ENCODE results near the gene RBMS3. TPM values are rescaled to one million over a fixed set of nuclear protein-coding genes. Genes with fewer than 3 reads are reported as not detected.

The RBMS3 gene
- total and polyA plus RNA-seq, 12 donors: 8.7 to 90.1 (median 51.2) TPM

DNA sequence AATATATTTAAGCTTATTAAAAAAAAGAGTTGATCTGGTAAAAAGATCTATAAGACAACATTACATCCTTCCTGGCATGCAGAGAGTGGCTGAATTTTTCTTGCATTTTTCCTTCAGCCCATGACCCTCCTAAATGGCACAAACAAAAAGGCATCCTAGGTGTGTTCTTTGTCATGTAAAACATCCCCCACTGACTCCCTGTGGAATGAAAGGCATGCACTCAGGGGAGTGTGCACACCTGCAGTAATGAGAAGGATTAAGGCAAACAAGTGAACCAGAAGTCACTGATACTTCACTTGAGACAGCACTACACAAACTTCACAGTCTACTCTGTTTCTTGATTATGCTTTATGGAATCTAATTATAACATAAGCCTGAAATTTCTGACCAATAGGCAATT, 195.0 kb downstream of the RBMS3 start:
- Histone ChIP-seq H3K27me3 (no peaks in the 10 kb centered on the region), H3K9me3 (replicated peaks in 1 of 3) (no peaks in the 10 kb centered on the region), H3K36me3 (replicated peaks in 1 of 2) (no peaks in the 10 kb centered on the region), H3K4me3 (no peak overlapping the region), H3K27ac (no peak overlapping the region), H3K4me1 (replicated peaks in 1 of 2) (peaks cover 0 to 13% of the 10 kb centered on the region in 2 donors)
- TF ChIP-seq, protein P1, sequence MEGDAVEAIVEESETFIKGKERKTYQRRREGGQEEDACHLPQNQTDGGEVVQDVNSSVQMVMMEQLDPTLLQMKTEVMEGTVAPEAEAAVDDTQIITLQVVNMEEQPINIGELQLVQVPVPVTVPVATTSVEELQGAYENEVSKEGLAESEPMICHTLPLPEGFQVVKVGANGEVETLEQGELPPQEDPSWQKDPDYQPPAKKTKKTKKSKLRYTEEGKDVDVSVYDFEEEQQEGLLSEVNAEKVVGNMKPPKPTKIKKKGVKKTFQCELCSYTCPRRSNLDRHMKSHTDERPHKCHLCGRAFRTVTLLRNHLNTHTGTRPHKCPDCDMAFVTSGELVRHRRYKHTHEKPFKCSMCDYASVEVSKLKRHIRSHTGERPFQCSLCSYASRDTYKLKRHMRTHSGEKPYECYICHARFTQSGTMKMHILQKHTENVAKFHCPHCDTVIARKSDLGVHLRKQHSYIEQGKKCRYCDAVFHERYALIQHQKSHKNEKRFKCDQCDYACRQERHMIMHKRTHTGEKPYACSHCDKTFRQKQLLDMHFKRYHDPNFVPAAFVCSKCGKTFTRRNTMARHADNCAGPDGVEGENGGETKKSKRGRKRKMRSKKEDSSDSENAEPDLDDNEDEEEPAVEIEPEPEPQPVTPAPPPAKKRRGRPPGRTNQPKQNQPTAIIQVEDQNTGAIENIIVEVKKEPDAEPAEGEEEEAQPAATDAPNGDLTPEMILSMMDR (IDR thresholded peaks at IDR 0.05): no peak
- TF ChIP-seq POLR2A (IDR thresholded peaks at IDR 0.05): no peak
- DNase-seq: no peak
- intact Hi-C loops (cut with DNase I): no loop called here

DNA sequence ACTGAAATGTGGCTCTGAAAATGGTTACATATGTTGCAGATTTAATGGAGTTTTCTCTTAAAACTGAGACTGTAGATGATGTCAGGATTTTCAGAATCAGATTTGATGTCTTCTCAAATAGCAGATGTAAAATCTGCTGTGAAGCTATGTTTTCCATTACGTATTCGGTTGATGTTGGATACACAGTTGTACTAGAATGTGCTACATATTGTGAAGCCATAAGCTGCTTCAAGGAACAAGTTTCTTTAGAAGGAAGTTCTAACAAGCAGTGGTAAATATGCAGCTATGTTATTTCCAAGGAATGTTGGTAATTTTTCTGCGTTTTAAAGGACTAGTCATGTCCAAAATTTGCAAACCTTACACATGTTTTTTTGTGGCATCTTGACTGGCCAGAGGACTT, 197.7 kb downstream of the RBMS3 start:
- H3K27me3 ChIP-seq: no peaks in the 10 kb centered on the region
- H3K4me3 ChIP-seq: no peak overlapping the region
- H3K9me3 ChIP-seq (replicated peaks in 1 of 3): no peaks in the 10 kb centered on the region
- WGBS, 4 donors: 91 to 97% (median 93%) methylated on average over 3 of the region's 3 CpGs
- no peak for DNase-seq
- H3K36me3 ChIP-seq (replicated peaks in 1 of 2): no peaks in the 10 kb centered on the region
- no peak overlapping the region for H3K27ac ChIP-seq
- intact Hi-C loops (cut with DNase I): no loop called here
- peaks cover 0 to 13% of the 10 kb centered on the region in 2 donors for H3K4me1 ChIP-seq (replicated peaks in 1 of 2)
- TF ChIP-seq, protein P1 (IDR thresholded peaks at IDR 0.05): no peak
- no peak for TF ChIP-seq POLR2A (IDR thresholded peaks at IDR 0.05)

DNA sequence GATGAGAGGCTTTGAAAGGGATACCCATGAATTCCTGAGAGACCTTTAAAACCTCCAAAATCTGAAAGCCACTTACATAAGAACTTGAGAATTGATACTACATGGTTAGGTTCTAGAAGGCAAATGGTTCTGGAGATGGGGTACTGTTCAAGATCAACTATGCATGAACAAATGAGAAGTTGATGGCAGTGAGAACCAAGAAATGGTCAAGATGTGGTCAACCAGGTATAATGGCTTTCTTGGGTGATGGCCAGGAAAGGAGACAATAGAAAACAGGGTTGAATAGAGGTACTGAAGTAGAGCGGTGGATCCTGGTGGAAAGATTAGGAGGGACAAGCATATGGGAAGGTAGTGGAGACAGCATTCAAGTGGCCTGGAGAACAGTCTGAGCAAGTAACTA, 200.4 kb downstream of the RBMS3 start:
- DNase-seq: no peak
- TF ChIP-seq, protein P1 (IDR thresholded peaks at IDR 0.05): no peak
- no peak for TF ChIP-seq POLR2A (IDR thresholded peaks at IDR 0.05)
- WGBS, 4 donors: 92 to 100% (median 97%) methylated on average over 1 of the region's 1 CpG
- H3K27ac ChIP-seq: no peak overlapping the region
- no peaks in the 10 kb centered on the region for H3K27me3 ChIP-seq
- no peaks in the 10 kb centered on the region for H3K36me3 ChIP-seq (replicated peaks in 1 of 2)
- no peak overlapping the region for H3K4me3 ChIP-seq
- intact Hi-C loops (cut with DNase I): no loop called here
- H3K9me3 ChIP-seq (replicated peaks in 1 of 3): no peaks in the 10 kb centered on the region
- peaks cover 0 to 9% of the 10 kb centered on the region in 2 donors for H3K4me1 ChIP-seq (replicated peaks in 1 of 2)

DNA sequence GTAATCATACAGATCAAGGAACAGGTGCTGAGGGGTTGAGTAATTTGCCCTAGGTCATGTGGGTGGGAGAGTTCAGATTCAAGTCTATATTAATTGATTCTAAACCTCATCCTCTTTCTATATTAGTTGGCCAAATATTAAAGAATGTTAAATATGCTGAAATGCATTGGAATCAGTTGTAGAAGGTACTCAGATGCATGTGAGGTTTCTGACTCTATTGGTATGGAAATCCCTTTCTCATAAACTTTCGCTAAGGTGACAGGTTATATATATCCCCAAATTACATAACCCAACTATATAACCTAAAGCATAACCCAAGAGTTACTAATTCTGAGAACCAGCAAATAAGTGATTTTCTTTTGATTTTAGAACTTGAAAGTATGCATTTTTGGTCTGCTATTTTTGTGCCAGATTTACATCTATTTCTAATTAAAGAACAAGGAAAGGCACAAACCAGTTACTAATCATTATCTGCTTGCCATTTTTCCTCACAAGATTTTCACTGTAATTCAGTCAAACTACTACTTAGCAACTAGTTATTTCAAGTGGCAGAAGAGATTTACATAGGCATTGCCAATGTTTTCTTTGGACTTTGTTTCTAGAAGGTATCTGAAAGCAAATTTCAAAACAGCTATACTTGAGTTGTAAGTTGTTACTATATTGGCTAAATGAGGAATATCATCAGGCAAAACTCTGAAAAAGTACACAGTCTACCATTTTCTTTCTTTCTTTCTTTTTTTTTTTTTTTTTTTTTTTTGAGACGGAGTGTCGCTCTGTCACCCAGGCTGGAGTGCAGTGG, 201.3 kb downstream of the RBMS3 start:
- 91 to 98% (median 94%) methylated on average over 3 of the region's 3 CpGs for WGBS, 4 donors
- intact Hi-C loops (cut with DNase I): no loop called here
- no peaks in the 10 kb centered on the region for H3K4me1 ChIP-seq (replicated peaks in 1 of 2)
- H3K4me3 ChIP-seq: no peak overlapping the region
- no peaks in the 10 kb centered on the region for H3K27me3 ChIP-seq
- TF ChIP-seq POLR2A (IDR thresholded peaks at IDR 0.05): no peak
- TF ChIP-seq, protein P1 (IDR thresholded peaks at IDR 0.05): no peak
- no peak for DNase-seq
- no peaks in the 10 kb centered on the region for H3K36me3 ChIP-seq (replicated peaks in 1 of 2)
- H3K27ac ChIP-seq: no peak overlapping the region
- no peaks in the 10 kb centered on the region for H3K9me3 ChIP-seq (replicated peaks in 1 of 3)
